Measurements from ENCODE around the gene CYTH4.

Gene CYTH4

DNA sequence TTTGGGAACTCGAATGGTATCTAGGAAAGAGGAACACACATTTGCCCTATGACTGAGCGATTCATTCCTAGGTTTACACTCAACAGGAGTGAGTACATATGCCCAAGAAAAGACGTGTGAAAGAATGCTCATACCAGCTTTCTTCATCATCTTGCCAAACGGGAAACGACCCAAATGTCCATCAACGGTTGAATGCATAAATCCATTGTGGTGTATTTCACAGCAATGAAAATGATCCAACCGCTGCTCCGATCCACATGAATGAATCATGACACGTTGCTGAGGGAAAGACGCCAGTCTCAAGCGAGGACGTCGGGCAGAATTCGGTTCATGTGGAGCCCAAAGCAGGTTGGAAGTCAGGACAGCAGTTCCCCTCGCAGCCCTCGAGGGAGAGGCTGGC, 71.5 kb downstream of the CYTH4 start:
- no peak for DNase-seq

DNA sequence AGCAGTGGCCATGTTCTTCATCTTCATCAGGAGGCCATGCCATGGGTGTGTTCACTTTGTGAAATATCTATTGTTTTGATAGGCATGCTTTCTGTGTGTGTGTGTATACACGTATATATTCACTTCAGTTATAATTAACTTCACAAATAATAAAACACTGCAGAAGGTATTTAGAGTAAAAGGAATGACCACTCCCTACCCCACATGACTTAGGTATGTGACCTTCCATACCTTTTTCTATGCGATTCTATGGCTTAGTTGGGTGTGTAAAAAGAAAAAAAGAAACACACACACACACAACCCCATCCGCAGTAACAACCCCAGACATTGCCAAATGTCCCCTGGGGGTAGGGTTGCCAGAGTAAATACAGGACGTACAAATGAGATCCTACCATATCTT, 72.0 kb downstream of the CYTH4 start:
- DNase-seq, result no peak

DNA sequence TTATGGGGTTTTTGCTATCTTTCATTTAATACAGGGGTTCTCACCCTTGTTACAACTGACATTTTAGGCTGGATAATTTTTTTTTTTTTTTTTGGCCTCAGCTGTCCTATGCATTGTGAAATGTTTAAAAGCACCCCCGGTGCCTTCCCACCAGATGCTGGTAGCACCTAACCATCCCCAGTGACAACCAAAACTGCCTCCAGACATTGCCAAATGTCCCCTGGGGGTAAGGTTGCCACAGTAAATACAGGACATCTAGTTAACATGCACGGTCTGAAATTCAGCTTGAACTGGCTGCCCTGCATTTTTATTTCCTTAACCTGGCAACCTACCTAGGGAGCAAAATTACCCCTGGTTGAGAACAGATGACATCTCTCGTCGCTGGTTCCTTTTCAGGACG, 72.4 kb downstream of the CYTH4 start:
- no peak for DNase-seq

DNA sequence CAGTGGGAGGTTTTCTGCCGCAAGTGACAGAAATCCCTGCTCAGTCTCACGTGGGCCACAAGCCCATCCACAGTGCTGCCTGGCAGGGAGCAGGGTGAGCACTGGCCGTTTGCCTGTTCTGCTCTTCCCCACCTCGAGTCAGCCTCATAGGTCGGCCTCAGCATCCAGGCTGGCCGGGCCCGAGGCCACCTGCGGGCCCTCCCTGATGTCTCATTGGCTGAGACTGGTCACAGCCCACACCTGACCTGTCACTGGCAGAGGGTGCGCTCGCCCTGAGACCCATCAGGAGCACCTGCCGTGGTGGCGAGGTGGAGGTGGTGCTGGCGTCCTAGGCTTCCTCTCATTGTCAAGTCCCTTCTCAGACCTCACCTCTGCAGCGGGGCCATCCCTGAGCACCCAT, 72.9 kb downstream of the CYTH4 start:
- peak; percentile 3 for DNase-seq

DNA sequence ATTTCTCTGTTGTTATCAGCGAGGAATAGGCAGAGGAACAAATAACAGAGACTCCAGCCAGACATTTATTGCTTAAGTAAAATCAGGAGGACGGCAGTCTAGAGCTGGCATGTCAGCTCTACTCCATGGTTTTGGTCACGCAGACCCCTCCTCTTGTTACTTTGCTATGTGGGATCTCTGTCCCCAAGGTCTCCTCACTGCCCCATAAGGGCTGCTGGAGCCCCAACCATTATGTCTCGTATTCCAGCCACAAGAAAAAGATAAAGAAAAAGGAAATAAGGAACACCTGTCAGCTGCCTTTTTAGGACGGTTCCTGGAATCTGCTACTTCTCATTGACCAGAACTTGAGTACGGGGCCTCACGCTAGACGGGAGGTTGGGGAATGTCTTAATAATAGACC, 74.6 kb downstream of the CYTH4 start:
- DNase-seq, result no peak

DNA sequence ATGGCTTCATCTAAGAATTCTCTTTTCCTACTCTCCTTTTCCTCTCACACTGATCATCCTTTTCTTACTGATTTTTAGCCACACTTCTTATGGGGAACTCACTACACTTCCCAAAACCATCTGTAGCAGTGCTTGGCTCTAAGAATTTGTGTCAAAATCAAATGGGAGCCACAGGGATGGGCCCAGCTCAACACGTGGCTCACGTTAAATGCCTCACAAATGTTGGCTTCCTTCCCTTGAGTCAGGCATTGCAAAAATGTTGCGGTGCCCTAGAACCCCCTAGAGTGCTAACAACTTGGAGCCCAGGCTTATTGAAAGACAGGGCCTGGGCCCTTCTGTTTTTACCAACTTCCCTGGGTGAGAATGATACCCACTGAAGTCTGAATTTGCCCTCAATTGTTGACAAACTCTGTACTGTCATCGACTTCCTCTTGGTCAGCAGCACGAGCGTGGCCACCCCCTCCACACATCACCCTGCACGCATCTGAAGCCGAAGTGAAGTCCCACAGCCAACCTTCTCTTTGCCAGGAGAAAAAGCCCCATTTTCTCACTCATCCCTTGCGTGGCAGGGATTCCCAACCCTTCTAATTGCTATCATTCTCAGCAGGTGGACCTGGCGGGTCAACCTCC, 75.3 kb downstream of the CYTH4 start:
- no peak for DNase-seq

DNA sequence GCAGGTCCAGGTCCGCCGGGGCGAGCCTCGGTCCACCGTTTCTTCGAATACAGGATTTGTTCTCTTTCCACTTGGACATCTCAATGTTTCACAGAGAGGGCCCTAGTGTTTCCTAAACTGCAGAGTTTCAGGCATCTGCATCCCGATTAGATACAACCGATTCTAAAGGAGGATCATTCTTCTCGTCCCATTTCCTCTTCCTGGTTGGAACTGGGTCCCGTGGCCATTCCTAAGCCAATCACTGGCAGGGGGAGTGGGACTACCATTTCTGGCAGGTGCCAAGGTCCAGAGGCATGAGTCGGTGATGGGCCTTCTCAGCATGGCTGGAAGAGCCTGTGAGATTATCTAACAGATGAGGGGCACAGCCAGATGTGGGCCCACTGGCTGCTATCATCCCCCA, 76.1 kb downstream of the CYTH4 start:
- DNase-seq, result no peak

DNA sequence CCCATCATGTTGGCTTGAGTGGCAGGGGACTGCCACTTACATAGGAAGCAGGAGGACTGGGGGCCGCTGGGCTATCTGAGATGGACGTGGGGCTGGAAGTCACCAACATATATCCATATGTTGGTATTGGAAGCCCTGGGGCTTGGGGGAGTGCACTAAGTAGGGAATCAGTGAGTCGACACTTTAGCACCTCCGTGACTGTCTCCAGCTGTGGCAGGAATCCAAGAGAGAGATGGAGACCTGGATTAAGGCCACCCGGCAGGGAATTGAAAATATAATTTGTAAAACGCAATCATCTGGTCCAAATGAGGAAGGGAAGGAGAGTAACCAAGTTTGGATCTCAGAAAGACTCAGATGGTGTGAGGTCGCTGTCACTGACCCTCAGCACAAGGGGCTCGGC, 76.6 kb downstream of the CYTH4 start:
- no peak for DNase-seq

DNA sequence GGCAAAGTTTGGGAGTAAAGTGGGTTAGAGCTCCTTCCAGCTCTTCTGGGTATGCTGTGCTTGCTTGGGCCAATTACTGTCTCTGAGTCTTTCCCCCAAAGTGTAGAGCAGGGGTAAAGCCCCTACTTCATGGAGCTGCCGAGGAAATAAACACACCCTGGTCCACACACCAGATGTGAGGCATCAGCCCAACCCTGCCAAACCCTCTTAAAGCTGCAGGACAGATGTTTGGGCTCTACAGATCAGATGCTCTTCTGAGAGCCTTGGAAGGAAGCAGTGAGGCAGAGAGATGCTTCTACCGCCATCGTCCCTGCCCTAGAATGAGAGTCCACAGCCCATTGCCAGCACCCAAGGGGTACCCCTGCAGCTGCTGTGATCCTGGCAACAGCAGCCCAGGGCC, 80.3 kb downstream of the CYTH4 start:
- no peak for DNase-seq

DNA sequence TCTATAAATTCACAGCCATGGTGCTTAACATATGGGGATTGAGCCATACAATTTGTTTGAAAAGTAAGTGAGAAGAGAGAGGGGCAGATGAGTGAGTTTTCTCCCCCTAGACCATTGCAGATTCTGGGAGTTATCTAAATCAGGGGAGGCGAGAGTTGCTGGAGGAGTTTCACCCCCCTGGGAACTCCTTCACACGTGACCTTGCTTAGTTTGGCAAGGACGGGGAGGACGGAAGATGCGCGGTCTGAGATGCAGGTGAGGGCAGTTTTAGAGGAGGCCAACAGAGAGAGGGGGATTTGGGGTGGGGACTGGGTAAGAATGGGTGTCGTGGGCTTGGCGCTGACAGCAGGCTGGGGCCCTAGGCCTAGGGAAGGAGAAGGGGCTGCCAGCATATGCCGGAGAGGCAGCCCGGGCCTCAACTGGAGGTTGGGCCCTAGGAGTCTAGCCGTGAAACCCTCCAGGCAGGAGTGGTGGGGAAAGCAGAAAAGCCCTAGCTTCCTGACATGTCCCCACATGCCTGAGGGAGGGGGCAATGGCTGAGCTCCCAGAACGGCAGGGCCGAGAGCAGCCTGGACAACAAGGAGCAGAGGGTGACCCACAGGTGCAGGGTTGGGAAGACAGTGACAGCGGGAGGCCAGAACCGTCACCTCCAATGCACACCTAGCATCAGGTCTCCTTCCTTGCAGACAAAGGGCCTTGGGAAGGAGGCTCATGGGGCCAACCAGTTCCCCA, 81.1 kb downstream of the CYTH4 start:
- DNase-seq, result no peak

Data from NCI-H146 (cell line).